Trophoblast cell (in vitro differentiated cells and primary cell): ENCODE measurements around the gene NR2F1.

Source experiments
- DNase-seq, 2 donors: peaks; one replicate each; pipeline ENCODE4 v3.0.0-alpha.2; 2016
- H2AFZ ChIP-seq: 2 replicates; pipeline ENCODE4 v1.6.1; 2013; ENCODE audit warnings: low read length, moderate library complexity, mild to moderate bottlenecking; ENCODE audit not compliant: insufficient read depth, poor library complexity
- H2AK5ac ChIP-seq: 2 replicates; pipeline ENCODE4 v1.6.1; 2013; ENCODE audit warnings: mild to moderate bottlenecking, low read length
- H2BK120ac ChIP-seq: 2 replicates; pipeline ENCODE4 v1.6.1; 2013; ENCODE audit warnings: low read length, mild to moderate bottlenecking, moderate library complexity; ENCODE audit not compliant: insufficient read depth, poor library complexity
- H2BK12ac ChIP-seq: 2 replicates; pipeline ENCODE4 v1.6.1; 2013; ENCODE audit warnings: mild to moderate bottlenecking, low read length, moderate library complexity
- H2BK5ac ChIP-seq: 2 replicates; pipeline ENCODE4 v1.6.1; 2013; ENCODE audit warnings: low read length, low read depth, moderate library complexity, mild to moderate bottlenecking; ENCODE audit not compliant: poor library complexity
- H3K14ac ChIP-seq: 2 replicates; pipeline ENCODE4 v1.6.1; 2013; ENCODE audit warnings: mild to moderate bottlenecking, low read length
- H3K18ac ChIP-seq: 2 replicates; pipeline ENCODE4 v1.6.1; 2013; ENCODE audit warnings: mild to moderate bottlenecking, low read length
- H3K23ac ChIP-seq: 2 replicates; pipeline ENCODE4 v1.6.1; 2013; ENCODE audit warnings: low read length
- H3K27ac ChIP-seq: 2 replicates; pipeline ENCODE4 v1.5.1; 2013; ENCODE audit warnings: low read depth, mild to moderate bottlenecking, inconsistent platforms, low read length, moderate library complexity
- H3K27me3 ChIP-seq: 2 replicates; pipeline ENCODE4 v1.6.1; 2013; ENCODE audit warnings: inconsistent platforms, mild to moderate bottlenecking, low read length, moderate library complexity; ENCODE audit not compliant: insufficient read depth
- H3K36me3 ChIP-seq, 2 experiments: 1 replicate in 1 of 2; 2 replicates in 1 of 2; pipeline ENCODE4 v1.6.1; 2013; ENCODE audit warnings: low read length in 2 of 2, mild to moderate bottlenecking in 2 of 2, moderate library complexity in 1 of 2; ENCODE audit not compliant: insufficient read depth in 2 of 2, control insufficient read depth in 1 of 2
- H3K4ac ChIP-seq: 2 replicates; pipeline ENCODE4 v1.6.1; 2013; ENCODE audit warnings: low read depth, mild to moderate bottlenecking, low read length, moderate library complexity
- H3K4me1 ChIP-seq, 2 experiments: 1 replicate in 1 of 2; 2 replicates in 1 of 2; pipeline ENCODE4 v1.6.1; 2013; ENCODE audit warnings: low read length in 2 of 2, mild to moderate bottlenecking in 2 of 2, moderate library complexity in 1 of 2; ENCODE audit not compliant: insufficient read depth in 2 of 2, control insufficient read depth in 1 of 2
- H3K4me2 ChIP-seq: 2 replicates; pipeline ENCODE4 v1.6.1; 2013; ENCODE audit warnings: inconsistent platforms, mild to moderate bottlenecking, low read length, moderate library complexity
- H3K4me3 ChIP-seq: 2 replicates; pipeline ENCODE4 v1.5.1; 2013; ENCODE audit warnings: mild to moderate bottlenecking, low read depth, low read length, inconsistent platforms
- H3K79me1 ChIP-seq: one replicate; pipeline ENCODE4 v1.6.1; 2013; ENCODE audit warnings: low read length
- H3K79me2 ChIP-seq: 2 replicates; pipeline ENCODE4 v1.6.1; 2013; ENCODE audit warnings: low read length, mild to moderate bottlenecking; ENCODE audit not compliant: control insufficient read depth, insufficient read depth, poor library complexity
- H3K9ac ChIP-seq: 2 replicates; pipeline ENCODE4 v1.6.1; 2013; ENCODE audit warnings: mild to moderate bottlenecking, low read length
- H3K9me3 ChIP-seq: 2 replicates; pipeline ENCODE4 v1.6.1; 2013; ENCODE audit warnings: low read depth, mild to moderate bottlenecking, control low read depth, inconsistent platforms, low read length; ENCODE audit not compliant: insufficient read depth
- H4K12ac ChIP-seq: 2 replicates; pipeline ENCODE4 v1.6.1; 2013; ENCODE audit warnings: low read depth, mild to moderate bottlenecking, low read length, moderate library complexity
- H4K8ac ChIP-seq: 2 replicates; pipeline ENCODE4 v1.6.1; 2013; ENCODE audit warnings: low read depth, mild to moderate bottlenecking, low read length, moderate library complexity
- H4K91ac ChIP-seq: one replicate; pipeline ENCODE4 v1.6.1; 2013; ENCODE audit warnings: low read depth, mild to moderate bottlenecking, low read length, moderate library complexity
- WGBS: extraction: QIAGEN DNeasy Blood & Tissue Kit; methylation state at CpG from one replicate; pipeline ENCODE4 v1.1.7; 2013; ENCODE audit warnings: missing lambda C conversion rate; ENCODE audit not compliant: insufficient read length, insufficient coverage; ENCODE audit errors: extremely low coverage; 5-methylcytosine and 5-hydroxymethylcytosine counted together

NR2F1 gene

DNA sequence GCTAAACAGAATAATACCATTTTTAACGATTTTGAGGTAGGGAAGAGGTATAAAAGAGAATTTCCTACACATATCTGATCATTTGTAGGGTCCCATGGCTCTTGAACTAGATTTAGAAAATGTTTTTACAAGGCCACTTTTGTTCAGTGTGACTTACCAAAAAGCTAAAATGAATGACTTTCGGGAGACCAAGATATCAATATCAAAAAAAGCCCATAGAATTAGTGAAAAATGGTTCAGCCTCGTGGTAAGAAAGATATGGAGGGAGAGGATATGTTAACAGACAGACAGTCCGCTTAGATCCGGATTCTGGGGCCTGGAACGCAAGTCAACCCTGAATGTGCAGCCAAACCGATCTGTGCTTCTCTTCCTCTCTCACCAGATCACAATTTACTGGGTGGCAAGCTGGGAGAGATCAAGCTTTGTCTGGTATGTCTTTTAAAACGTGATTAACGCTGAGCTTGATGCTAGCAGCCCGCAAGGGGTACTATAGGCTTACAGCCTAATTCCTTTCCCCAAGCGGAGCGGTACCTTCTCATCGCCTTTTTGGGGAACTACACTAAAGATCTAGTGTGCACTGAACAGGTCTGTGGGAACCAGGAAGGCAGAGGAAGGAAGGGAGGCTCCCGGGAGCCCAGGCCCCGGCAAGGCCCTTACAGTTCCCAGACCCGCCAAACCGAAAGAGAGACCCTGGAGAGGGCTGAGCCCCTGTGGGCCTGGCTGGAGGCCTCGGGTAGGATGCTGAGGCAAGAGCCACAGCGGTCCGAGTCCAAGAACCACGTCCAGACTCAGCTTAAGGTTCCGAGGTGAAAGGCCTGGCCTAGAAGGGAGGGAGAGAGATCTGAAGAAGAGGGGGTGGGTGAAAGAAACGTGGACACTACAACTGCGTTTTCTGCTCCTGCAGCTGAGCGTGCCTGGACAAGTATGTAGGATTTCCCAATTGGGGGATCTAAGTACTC lies 4.9 kb upstream of the NR2F1 start:
- Histone ChIP-seq H2AFZ (no peak overlapping the region), H4K12ac (no peak overlapping the region), H2BK12ac (no peak overlapping the region), H3K36me3 (no peaks in the 10 kb centered on the region), H3K4me1 (peaks cover 9 to 11% of the 10 kb centered on the region in 2 experiments), H3K4ac (no peak overlapping the region), H3K27me3 (peaks cover 74% of the 10 kb centered on the region), H3K4me3 (no peak overlapping the region), H4K8ac (no peak overlapping the region), H3K4me2 (no peak overlapping the region), H3K23ac (no peak overlapping the region), H3K79me2 (no peaks in the 10 kb centered on the region), H3K9me3 (peaks cover 3% of the 10 kb centered on the region), H2AK5ac (no peak overlapping the region), H3K18ac (no peak overlapping the region), H3K9ac (no peak overlapping the region), H4K91ac (no peak overlapping the region), H2BK5ac (no peak overlapping the region), H3K14ac (no peak overlapping the region), H2BK120ac (no peak overlapping the region), H3K79me1 (no peaks in the 10 kb centered on the region), H3K27ac (no peak overlapping the region)
- no CpG with 5 or more reads among the region's 25 CpGs for WGBS
- DNase-seq = no peak

GRCh38 chr5:93578813-93579691 lies 4.0 kb upstream of the NR2F1 start:
- Histone ChIP-seq H3K9me3 (peaks cover 3% of the 10 kb centered on the region), H3K27me3 (peaks cover 69% of the 10 kb centered on the region), H2BK5ac (no peak overlapping the region), H3K23ac (no peak overlapping the region), H3K18ac (no peak overlapping the region), H4K12ac (no peak overlapping the region), H4K91ac (no peak overlapping the region), H2AFZ (no peak overlapping the region), H4K8ac (no peak overlapping the region), H3K9ac (no peak overlapping the region), H2AK5ac (no peak overlapping the region), H3K14ac (no peak overlapping the region), H3K4me3 (no peak overlapping the region), H3K36me3 (no peaks in the 10 kb centered on the region), H3K4me1 (peaks cover 9 to 12% of the 10 kb centered on the region in 2 experiments), H3K79me2 (no peaks in the 10 kb centered on the region), H3K4me2 (peak overlapping the region; percentile 24), H2BK12ac (no peak overlapping the region), H2BK120ac (no peak overlapping the region), H3K27ac (no peak overlapping the region), H3K4ac (no peak overlapping the region), H3K79me1 (no peaks in the 10 kb centered on the region)
- DNase-seq = no peak
- WGBS = no CpG with 5 or more reads among the region's 49 CpGs

DNA sequence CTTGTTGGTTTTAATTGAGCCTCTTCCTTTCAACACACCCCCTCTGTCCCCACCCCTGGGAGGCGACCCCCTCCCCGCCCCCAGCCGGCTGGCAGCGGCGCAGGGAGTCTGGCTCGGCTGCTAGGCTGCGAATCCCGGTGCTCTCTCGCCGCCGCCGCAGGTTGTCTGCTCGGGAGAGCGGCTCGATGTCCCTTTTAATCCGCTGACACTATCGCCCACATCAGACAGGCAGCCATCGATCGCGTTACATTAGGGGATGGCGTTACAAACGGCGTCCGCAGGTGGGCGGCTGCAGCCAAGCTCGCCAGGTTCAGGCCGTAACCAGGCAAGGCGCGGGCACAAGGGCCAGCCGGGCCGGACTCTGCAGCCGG lies 3.3 kb upstream of the NR2F1 start:
- Histone ChIP-seq H3K23ac (no peak overlapping the region), H3K4me1 (peaks cover 9 to 12% of the 10 kb centered on the region in 2 experiments), H3K4me3 (peak overlapping the region; percentile 16), H3K27ac (no peak overlapping the region), H3K27me3 (peaks cover 67% of the 10 kb centered on the region), H3K18ac (no peak overlapping the region), H3K79me1 (no peaks in the 10 kb centered on the region), H2AFZ (no peak overlapping the region), H3K36me3 (no peaks in the 10 kb centered on the region), H3K14ac (no peak overlapping the region), H3K4ac (no peak overlapping the region), H2BK12ac (no peak overlapping the region), H4K12ac (no peak overlapping the region), H3K9ac (no peak overlapping the region), H2AK5ac (no peak overlapping the region), H4K91ac (no peak overlapping the region), H2BK5ac (no peak overlapping the region), H3K4me2 (peak overlapping the region; percentile 94), H2BK120ac (no peak overlapping the region), H3K79me2 (no peaks in the 10 kb centered on the region), H4K8ac (no peak overlapping the region), H3K9me3 (peaks cover 3% of the 10 kb centered on the region)
- DNase-seq = no peak
- WGBS = no CpG with 5 or more reads among the region's 32 CpGs

- H2BK120ac ChIP-seq = no peak overlapping the region
- no peak overlapping the region for H2AFZ ChIP-seq
- peaks cover 3% of the 10 kb centered on the region for H3K9me3 ChIP-seq
- H2AK5ac ChIP-seq = no peak overlapping the region
- no peak overlapping the region for H3K23ac ChIP-seq
- H4K8ac ChIP-seq = no peak overlapping the region
- no peak overlapping the region for H3K18ac ChIP-seq
- H4K12ac ChIP-seq = no peak overlapping the region
- no peak overlapping the region for H3K9ac ChIP-seq
- H3K27me3 ChIP-seq = peaks cover 68% of the 10 kb centered on the region
- peak overlapping the region; percentile 94 for H3K4me2 ChIP-seq
- H3K14ac ChIP-seq = no peak overlapping the region
- no peak overlapping the region for H2BK5ac ChIP-seq
- DNase-seq = peak; percentile 28 to 55
- no peaks in the 10 kb centered on the region for H3K36me3 ChIP-seq
- no peak overlapping the region for H3K27ac ChIP-seq
- H3K4me1 ChIP-seq = peaks cover 12 to 15% of the 10 kb centered on the region in 2 experiments
- no peak overlapping the region for H3K4ac ChIP-seq
- no CpG with 5 or more reads among the region's 73 CpGs for WGBS
- H4K91ac ChIP-seq = no peak overlapping the region
- no peak overlapping the region for H2BK12ac ChIP-seq
- no peaks in the 10 kb centered on the region for H3K79me1 ChIP-seq
- H3K79me2 ChIP-seq = no peaks in the 10 kb centered on the region
- peak overlapping the region; percentile 20 for H3K4me3 ChIP-seq
Observed at GRCh38 chr5:93580063-93580926, 2.7 kb upstream of the NR2F1 start.
